Esophagus muscularis mucosa (tissue), 4 donors: ENCODE results near the gene KATNAL2. TPM values are rescaled to one million over a fixed set of nuclear protein-coding genes. Genes with fewer than 3 reads are reported as not detected.

Experiments used
- DNase-seq: peaks from one replicate; pipeline ENCODE4 v3.0.0-alpha.2; 2017; ENCODE audit errors: extremely low spot score
- H3K27ac ChIP-seq, 4 donors: fragments of 200-600 bp; sonication (generic); replicated peaks in 1 of 4; 1 replicate in 3 of 4; 2 replicates in 1 of 4; pipeline ENCODE4 v1.5.1; 2016 to 2019; ENCODE audit warnings: mild to moderate bottlenecking in 1 of 4
- H3K27me3 ChIP-seq, 4 donors: fragments of 200-600 bp; sonication (generic); one replicate each; pipeline versions ENCODE4 v1.5.1 to v1.6.0; 2016 to 2019
- H3K36me3 ChIP-seq, 4 donors: fragments of 200-600 bp; sonication (generic); one replicate each; pipeline ENCODE4 v1.5.1; 2016 to 2019
- H3K4me1 ChIP-seq, 4 donors: fragments of 200-600 bp; sonication (generic); one replicate each; pipeline ENCODE4 v1.5.1; 2016 to 2019
- H3K4me3 ChIP-seq, 4 donors: fragments of 200-600 bp; sonication (generic); 1 replicate in 2 of 4; 2 replicates in 2 of 4; pipeline ENCODE4 v1.5.1; 2016 to 2019; ENCODE audit warnings: mild to moderate bottlenecking in 4 of 4, moderate library complexity in 1 of 4
- H3K9me3 ChIP-seq, 4 donors: fragments of 200-600 bp; sonication (generic); 1 replicate in 3 of 4; 2 replicates in 1 of 4; pipeline ENCODE4 v1.5.1; 2016 to 2019
- EP300 ChIP-seq: sonication (generic); formaldehyde crosslinking; IDR thresholded peaks from one replicate; pipeline ENCODE4 v1.6.1; 2017; ENCODE audit warnings: antibody characterized with exemption
- POLR2A ChIP-seq: fragments of 450-650 bp; IDR thresholded peaks from one replicate; pipeline ENCODE4 v1.6.1; 2017; ENCODE audit warnings: antibody characterized with exemption, moderate library complexity, mild to moderate bottlenecking, low read depth
- POLR2AphosphoS5 ChIP-seq, 2 donors: sonication (generic); formaldehyde crosslinking; IDR thresholded peaks; one replicate each; pipeline ENCODE4 v1.6.1; 2017; ENCODE audit warnings: antibody characterized with exemption in 2 of 2
- WGBS: methylation state at CpG from one replicate; pipeline ENCODE4 v1.1.5; 2018; 5-methylcytosine and 5-hydroxymethylcytosine counted together
- intact Hi-C: fragments of 100-400 bp; cut with DNase I; formaldehyde crosslinking; loops from one replicate; pipeline ENCODE4 v1.15.1; 2023
- total RNA-seq, 4 donors: library from RNA; depleted of rRNA; stranded (reverse); fragments of >200 nt; gene quantifications; one replicate each; pipeline versions ENCODE4 v1.1.0 to v1.2.1, GENCODE V29; 2016
- TF ChIP-seq, protein P1 (sequence below), 3 experiments: fragments of 200-600 bp in 2 of 3; fragments of 450-650 bp in 1 of 3; sonication (generic) in 2 of 3; IDR thresholded peaks; one replicate each; pipeline ENCODE4 v1.5.1; 2017 to 2019; ENCODE audit warnings: antibody characterized with exemption in 3 of 3, mild to moderate bottlenecking in 2 of 3, moderate library complexity in 1 of 3

KATNAL2 gene
- total RNA-seq, 4 donors from 2014 or later: 0.50 to 5.0 (median 4.3) TPM

DNA sequence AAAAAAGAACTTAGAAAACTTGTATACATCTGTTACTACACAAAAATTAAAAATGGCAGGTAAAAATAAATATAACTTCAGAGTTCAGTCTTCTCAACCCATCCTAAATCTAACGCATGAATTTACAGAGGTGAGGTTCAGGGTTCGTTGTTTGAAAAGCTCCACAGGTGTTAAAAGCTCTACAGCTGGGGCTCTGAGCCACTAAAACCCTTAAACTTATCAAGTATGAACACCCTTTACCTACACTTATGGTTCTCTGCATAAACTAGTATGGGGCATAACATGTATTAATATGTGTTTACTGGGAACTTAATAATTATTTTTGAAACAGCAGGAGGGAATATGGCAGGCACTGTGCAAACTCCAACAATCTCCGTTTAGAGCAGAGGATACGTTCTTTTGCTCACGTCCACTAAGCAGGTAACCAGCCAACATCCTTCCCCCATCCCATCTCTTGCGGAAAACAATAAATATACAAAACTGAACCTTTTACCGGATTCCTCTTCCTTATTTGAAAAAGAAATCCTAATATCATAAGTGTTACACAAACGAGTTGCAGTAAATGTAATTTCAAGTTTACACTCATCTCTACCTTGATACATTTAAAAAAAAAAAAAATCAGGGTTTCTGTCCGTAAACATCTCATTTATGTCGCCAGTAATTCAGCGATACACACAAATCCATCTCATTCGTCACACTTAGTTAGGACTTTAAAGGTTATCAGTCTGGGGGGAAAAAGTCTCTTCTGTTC, 1.4 kb upstream of the KATNAL2 start:
- H3K27me3 ChIP-seq: no peaks in the 10 kb centered on the region
- 22% methylated on average over 12 of the region's 12 CpGs for WGBS
- H3K4me1 ChIP-seq: peaks cover 27 to 49% (median 33%) of the 10 kb centered on the region in 4 donors
- H3K27ac ChIP-seq: peak overlapping the region; percentile 90 to 94 (median 92)
- peak overlapping the region; percentile 79 to 91 (median 83) for H3K4me3 ChIP-seq
- DNase-seq: no peak
- no peak for TF ChIP-seq EP300
- no peak for TF ChIP-seq POLR2AphosphoS5 (IDR thresholded peaks at IDR 0.05)
- no peak for TF ChIP-seq POLR2A
- TF ChIP-seq, protein P1, sequence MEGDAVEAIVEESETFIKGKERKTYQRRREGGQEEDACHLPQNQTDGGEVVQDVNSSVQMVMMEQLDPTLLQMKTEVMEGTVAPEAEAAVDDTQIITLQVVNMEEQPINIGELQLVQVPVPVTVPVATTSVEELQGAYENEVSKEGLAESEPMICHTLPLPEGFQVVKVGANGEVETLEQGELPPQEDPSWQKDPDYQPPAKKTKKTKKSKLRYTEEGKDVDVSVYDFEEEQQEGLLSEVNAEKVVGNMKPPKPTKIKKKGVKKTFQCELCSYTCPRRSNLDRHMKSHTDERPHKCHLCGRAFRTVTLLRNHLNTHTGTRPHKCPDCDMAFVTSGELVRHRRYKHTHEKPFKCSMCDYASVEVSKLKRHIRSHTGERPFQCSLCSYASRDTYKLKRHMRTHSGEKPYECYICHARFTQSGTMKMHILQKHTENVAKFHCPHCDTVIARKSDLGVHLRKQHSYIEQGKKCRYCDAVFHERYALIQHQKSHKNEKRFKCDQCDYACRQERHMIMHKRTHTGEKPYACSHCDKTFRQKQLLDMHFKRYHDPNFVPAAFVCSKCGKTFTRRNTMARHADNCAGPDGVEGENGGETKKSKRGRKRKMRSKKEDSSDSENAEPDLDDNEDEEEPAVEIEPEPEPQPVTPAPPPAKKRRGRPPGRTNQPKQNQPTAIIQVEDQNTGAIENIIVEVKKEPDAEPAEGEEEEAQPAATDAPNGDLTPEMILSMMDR (IDR thresholded peaks at IDR 0.05): no peak
- intact Hi-C loops: loop anchor here (10.0 kb wide), 1 partner anchor 229 kb away; no protein-coding TSS in a partner anchor
- no peaks in the 10 kb centered on the region for H3K9me3 ChIP-seq
- H3K36me3 ChIP-seq: no peaks in the 10 kb centered on the region

DNA sequence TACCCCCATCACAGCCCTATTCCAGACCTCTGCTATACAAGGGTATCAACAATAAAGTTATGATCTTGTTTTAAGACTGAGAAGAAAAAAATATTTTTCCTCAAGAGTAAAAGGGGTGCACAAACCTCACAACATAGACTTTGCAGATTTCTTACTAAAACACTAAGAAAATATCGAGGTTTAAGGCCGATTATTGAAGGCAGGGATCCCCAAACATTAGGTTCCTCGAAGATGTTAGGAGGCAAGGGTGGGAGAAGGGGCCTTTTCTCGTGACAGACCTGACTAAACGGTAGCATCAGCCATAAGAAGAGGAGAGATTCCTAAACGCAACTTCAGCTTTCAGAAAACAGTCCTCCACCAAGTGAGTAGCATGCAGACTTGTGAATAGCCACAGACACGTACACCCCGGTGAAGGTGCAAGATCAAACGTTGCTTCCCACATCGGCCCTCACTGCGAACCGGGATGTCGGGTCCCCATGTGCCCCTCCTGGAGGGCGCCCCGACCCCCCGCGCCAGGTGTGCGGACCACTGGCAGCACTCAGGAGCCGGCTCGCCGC, 773 bp upstream of the KATNAL2 start:
- no peaks in the 10 kb centered on the region for H3K9me3 ChIP-seq
- intact Hi-C loops: loop anchor here (10.0 kb wide), 1 partner anchor 228 kb away; no protein-coding TSS in a partner anchor
- H3K27ac ChIP-seq: peak overlapping the region; percentile 90 to 94 (median 92)
- DNase-seq: no peak
- peaks cover 27 to 49% (median 33%) of the 10 kb centered on the region in 4 donors for H3K4me1 ChIP-seq
- WGBS: under 1% methylated on average over 12 of the region's 21 CpGs
- H3K27me3 ChIP-seq: no peaks in the 10 kb centered on the region
- TF ChIP-seq POLR2AphosphoS5 (IDR thresholded peaks at IDR 0.05) (no peak), EP300 (no peak), POLR2A (no peak)
- TF ChIP-seq, protein P1 (IDR thresholded peaks at IDR 0.05): no peak
- peak overlapping the region; percentile 79 to 91 (median 83) for H3K4me3 ChIP-seq
- H3K36me3 ChIP-seq: no peaks in the 10 kb centered on the region

DNA sequence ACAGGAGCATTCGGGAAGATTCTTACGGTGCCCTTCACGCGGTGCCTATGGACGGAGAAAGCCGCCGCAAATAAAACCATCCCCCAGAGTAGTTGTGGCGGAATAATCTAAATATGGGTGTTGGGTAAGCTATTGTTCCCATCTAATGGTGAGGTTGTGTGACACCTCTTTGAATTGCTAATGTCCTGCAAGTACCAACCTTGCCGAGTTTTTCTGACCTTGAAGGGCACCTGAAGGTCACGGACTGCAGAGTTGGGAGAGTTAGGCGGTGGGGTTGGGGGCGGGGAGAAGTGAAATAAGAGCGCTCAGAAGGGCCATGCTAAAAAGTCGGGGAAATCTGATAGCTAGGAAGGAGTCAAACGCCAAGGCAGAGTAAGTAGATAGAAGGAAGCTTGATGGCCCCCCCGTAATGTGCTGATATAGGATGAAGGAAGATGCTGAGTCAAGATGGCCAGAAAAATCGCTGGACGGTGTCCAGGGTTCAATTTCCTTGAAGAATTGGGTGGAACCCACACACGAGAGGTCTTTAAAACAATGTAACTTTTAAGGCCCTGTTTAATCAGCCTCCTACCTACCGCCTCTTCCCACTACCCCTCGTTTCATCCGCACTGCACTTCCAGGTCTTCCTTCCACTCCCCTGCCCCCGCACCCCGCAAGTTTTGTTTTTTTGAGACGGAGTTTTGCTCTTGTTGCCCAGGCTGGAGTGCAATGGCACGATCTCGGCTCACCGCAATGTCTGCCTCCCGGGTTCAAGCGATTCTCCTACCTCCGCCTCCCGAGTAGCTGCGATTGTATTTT, 600 bp downstream of the KATNAL2 start:
- TF ChIP-seq EP300: no peak
- TF ChIP-seq, protein P1 (IDR thresholded peaks at IDR 0.05): no peak
- Histone ChIP-seq H3K4me3 (peak overlapping the region; percentile 79 to 91 (median 83)), H3K9me3 (no peaks in the 10 kb centered on the region), H3K36me3 (no peaks in the 10 kb centered on the region), H3K4me1 (peaks cover 27 to 46% (median 33%) of the 10 kb centered on the region in 4 donors), H3K27ac (peak overlapping the region; percentile 90 to 94 (median 92)), H3K27me3 (no peaks in the 10 kb centered on the region)
- WGBS: 30% methylated on average over 33 of the region's 33 CpGs
- no peak for DNase-seq
- intact Hi-C loops: loop anchor here (10.0 kb wide), 1 partner anchor 227 kb away; no protein-coding TSS in a partner anchor

DNA sequence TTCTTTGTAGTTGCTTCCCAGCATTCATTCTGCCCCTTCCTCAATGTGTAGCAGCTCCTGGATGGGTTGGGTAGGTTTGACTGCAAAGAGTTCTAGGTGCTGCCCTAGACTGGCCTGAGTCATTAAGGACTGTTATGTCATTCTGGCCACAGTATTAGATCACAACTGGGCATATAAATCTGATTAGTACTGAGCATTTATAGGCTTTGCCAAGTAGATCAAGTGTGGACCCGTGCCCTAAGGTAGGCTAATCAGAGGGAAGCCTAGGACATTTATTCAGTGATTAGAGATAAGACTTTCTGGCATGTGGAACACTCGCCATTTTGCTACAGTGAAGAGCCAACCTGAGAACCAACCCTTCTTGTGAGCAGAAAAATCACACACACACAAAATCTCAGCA, 2.7 kb downstream of the KATNAL2 start:
- 100% methylated on average over 2 of the region's 2 CpGs for WGBS
- DNase-seq: no peak
- Histone ChIP-seq H3K9me3 (no peaks in the 10 kb centered on the region), H3K4me1 (peaks cover 20 to 30% (median 23%) of the 10 kb centered on the region in 4 donors), H3K36me3 (no peaks in the 10 kb centered on the region), H3K4me3 (no peak overlapping the region), H3K27me3 (no peaks in the 10 kb centered on the region), H3K27ac (no peak overlapping the region)
- intact Hi-C loops: no loop called here
- TF ChIP-seq POLR2A (no peak), EP300 (no peak), POLR2AphosphoS5 (IDR thresholded peaks at IDR 0.05) (no peak)
- TF ChIP-seq, protein P1 (IDR thresholded peaks at IDR 0.05): no peak
